GM21360 (cell line): Measurements from ENCODE around the gene APLP2.
"Not testable (repeated sequence)": the region's sequence is repeated elsewhere in the genome, so short reads cannot be mapped to it uniquely, and the experiment has no call there.

Experiments
- ATAC-seq: cut with Tn5 transposase; IDR thresholded peaks from one replicate; pipeline ENCODE4 v1.9.1; 2021; ENCODE audit warnings: mild to moderate bottlenecking, moderate library complexity; ENCODE audit not compliant: unreplicated experiment

Gene APLP2

DNA sequence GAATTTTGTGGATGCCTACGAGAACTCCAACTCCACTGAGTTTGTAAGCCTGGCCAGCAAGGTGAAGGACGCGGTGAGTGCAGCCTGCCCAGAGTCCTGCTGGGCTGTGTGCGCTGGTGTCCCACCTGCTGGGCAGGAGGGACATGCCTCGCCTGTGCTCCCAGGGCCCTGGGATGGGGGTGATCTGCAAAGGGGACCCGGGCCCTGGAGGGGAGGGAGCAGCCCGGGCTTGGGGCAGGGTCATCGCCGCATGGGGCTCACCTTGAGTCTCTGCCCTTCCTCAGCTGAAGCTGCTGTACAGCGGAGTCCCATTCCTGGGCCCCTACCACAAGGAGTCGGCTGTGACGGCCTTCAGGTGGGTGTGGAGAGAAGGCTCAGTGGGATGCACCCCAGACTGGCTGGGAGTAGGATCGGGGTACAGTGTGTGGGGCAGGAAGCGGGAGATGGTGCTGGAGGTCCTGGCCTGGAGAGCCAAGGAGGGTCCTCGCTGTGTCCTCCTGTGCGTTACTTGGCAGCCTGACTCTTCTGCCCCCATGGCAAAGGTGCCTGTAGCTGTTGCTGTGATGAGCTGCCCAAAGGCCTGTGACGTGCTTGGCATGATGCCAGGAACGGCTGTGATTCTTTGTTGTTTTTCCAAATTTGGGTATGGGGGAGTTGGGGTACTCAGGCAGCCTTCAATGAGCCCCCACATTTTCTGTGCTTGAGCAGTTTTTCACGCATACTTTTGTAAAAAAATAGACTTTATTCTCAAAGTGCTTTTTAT, 119.1 kb downstream of the APLP2 start:
- ATAC-seq: no peak

- ATAC-seq: no peak
Measured at GRCh38 chr11:130189492-130190210, 120.0 kb downstream of the APLP2 start.

DNA sequence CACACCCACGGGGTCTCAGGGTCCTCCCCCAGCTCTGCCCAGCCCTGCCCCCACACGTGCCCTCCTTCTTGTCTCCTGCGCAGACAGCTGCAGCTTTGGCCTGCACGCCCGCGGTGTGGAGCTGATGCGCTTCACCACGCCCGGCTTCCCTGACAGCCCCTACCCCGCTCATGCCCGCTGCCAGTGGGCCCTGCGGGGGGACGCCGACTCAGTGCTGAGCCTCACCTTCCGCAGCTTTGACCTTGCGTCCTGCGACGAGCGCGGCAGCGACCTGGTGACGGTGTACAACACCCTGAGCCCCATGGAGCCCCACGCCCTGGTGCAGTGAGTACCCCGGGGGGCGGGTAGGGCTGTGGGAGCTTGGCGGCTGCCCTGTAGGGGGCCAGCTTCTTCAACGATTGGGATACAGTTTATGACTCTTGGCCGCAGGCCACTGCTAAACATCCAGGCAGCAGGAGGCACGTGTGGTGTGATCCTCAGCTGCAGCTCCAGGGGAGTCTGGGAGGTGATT, 120.7 kb downstream of the APLP2 start:
- ATAC-seq: no peak

GRCh38 chr11:130191896-130192295, 122.2 kb downstream of the APLP2 start:
- ATAC-seq: no peak

GRCh38 chr11:130192845-130193267, 123.2 kb downstream of the APLP2 start:
- no peak for ATAC-seq

GRCh38 chr11:130193551-130193950, 123.9 kb downstream of the APLP2 start:
- ATAC-seq: not testable (repeated sequence)
